GM21515 (cell line): Measurements from ENCODE around the gene PPDPF.
A peak's percentile ranks its signal among the peaks of the same experiment; 100 is the strongest.

Experiments
- ATAC-seq: cut with Tn5 transposase; IDR thresholded peaks from one replicate; pipeline ENCODE4 v1.9.1; 2021; ENCODE audit not compliant: unreplicated experiment

Gene PPDPF

DNA sequence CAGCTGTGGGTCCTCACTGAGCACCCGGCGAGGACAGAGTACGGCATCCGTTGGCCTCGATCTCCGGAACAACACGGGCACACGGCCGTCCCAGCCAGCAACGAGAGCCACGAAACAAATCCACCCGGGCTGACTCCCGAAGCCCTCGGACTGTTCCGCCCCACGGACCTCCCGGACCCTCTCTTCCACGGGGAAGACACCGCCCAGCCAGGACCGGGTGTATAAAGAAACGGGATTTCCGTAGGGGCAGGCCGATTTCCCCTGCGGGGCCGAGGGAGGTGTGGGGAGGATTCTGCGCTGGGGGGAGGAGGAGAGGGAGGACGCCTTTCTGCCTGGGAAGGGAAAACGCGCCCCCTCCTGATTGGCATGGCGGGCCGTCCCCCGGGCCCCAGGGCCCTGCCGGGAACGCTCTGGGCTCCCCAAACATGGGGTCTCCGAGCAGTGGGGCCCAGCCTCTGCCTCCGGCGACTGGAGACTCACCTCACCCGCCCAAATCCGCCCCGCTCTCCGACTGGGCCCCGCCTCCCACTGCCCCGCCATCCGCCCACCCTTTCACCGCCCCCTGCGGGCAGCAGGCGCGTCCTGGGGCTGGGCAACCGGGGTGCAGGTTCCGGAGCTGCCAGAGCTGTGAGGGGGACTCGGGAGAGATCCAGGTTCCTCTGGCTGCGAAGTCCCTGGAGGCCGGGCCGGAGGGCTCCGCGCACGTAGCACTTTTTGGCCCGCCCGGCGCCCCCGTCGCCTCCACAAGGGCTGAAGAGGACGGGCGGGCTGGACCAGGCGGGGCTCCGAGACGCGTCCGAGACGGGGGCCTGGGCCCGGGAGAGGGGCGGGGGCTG lies 679 bp upstream of the PPDPF start:
- ATAC-seq: peak; percentile 40

- ATAC-seq: peak; percentile 36
Measured at GRCh38 chr20:63520934-63521601, 503 bp downstream of the PPDPF start.

- no peak for ATAC-seq
Measured at GRCh38 chr20:63521602-63522001, 1.0 kb downstream of the PPDPF start.

DNA sequence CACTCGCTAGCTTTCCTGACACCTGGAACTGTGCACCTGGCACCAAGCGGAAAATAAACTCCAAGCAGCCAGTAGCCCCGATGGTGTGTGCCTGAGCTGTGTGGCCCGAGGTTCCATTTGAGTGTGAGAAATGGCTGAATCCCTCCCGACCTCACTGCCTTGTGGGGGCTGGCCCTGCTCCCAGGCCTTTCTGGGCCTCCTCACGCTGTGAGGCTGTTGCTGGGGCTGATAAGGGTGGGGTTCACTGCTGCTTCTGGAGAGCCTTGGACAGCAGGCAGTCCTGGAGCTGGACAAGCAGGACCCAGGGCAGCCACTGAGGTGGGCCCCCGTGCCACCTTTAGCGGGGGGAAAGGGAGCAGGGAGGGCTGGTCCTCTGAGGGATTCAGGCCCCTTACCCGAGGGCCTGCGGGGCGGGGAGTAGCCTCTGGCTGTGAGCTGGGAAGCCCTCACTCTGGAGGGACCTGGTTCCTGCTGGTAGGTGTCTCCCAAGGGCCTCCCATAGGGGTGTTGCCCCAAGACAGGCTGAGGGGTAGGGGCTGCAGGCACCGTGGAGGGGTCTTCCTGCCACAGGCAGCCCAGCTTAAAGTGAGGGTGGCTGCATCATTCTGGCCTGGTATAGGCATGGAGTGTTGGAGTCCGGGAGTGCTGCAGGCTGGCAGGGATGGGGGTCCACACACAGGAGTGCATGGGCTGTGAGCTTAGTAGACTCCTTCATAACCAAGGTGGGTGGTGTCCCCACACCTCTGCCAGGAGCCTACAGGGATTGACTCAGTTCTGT lies 1.7 kb downstream of the PPDPF start:
- ATAC-seq: no peak

- no peak for ATAC-seq
Measured at GRCh38 chr20:63522981-63523611, 2.5 kb downstream of the PPDPF start.

DNA sequence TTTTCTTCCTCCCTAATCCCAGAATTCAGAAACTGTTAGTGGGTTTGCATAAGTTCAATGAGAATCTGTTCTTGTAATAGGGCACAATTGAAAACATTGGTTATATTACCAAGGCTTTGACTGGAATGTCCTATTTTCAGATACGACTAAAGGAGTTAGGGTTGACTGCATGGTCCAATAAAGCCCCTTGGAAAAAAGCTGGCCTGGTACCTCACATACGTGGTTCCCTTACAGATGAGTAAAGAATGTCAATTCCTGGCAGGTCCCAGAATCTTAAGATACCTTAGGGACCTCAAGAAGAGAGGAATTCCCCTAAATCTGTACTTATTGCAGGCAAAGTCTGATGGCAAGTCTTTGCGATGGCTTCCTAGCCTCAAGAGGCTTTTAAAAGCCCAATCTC lies 4.6 kb downstream of the PPDPF start:
- no peak for ATAC-seq

GRCh38 chr20:63525971-63526370 lies 5.4 kb downstream of the PPDPF start:
- no peak for ATAC-seq

GRCh38 chr20:63527184-63527583 lies 6.6 kb downstream of the PPDPF start:
- ATAC-seq: no peak

DNA sequence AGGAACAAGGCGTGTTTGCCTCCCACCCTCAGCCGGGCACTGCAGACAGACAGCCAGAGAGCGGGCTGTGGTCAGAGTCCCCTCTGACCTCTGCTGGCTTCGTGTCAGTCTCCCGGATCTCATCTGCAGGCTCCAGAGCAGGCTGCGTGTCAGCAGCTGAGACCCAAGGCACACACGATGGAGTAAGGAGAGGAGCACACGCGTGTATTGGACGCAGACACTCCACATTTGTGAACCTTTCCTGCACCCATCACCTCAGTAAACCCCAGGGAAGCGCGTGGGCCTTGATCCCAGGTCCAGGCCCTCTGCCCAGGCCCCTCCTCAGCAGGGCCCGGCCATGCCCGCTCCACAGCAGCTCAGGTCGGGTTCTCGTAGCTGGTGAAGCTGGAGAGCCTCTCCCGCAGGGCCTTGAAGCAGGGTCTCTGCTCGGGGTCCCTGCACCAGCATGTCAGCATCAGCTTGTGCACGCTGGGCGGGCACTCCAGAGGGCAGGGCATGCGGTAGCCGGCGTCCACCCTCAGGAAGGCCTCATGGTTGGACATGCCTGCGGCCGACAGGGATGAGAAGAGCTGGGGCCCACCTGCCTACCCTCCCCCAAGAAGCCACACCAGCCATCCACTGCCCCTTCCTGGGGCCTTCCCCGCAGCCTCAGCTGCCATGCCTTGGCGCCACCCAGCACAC lies 8.8 kb downstream of the PPDPF start:
- ATAC-seq: no peak

DNA sequence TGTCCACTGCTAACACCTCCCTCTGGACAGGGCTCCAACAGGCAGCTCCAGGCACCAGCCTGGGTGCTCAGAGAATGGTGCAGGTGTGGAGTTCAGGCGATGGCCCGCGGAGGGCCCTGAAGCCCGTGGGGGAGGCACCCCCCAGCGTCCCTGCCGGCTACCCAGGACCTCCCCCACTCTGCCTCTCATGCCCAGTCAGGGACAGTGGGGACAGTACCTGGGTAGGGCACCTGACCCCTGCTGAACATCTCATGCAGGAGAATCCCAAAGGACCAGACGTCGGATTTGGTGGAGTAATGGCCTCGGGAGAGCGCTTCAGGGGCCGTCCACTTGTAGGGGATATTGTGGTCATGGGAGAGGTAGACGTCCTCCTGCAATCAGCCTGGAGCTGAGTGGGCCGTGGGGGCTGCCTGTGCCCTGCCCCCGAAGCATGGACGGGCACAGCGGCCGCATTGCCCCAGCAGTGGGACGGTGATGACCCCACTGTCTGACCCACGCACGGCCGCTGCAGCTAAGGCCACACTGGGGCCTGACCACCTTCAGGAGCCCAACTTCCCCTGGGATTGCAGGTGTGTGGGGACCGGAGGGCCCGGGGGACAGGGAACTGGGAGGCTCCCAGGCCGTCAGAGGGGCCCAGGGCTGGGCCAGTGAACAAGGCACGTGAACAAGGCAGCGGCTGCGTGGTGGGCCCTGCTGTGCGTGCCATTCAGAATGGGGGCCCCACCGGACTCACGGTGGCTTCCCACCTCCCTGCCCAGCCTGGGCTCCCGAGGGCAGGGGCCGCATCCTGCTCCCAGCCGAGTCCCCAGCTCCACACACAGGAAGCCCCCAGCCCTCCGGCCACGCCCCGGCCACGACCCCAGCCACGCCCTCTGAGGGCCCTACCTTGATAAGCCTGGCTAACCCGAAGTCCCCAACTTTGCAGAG lies 9.6 kb downstream of the PPDPF start:
- no peak for ATAC-seq

- ATAC-seq: no peak
Measured at GRCh38 chr20:63530788-63531160, 10.2 kb downstream of the PPDPF start.

- ATAC-seq: no peak
Measured at GRCh38 chr20:63531686-63532448, 11.3 kb downstream of the PPDPF start.

- ATAC-seq: no peak
Measured at GRCh38 chr20:63532449-63532971, 11.9 kb downstream of the PPDPF start.

DNA sequence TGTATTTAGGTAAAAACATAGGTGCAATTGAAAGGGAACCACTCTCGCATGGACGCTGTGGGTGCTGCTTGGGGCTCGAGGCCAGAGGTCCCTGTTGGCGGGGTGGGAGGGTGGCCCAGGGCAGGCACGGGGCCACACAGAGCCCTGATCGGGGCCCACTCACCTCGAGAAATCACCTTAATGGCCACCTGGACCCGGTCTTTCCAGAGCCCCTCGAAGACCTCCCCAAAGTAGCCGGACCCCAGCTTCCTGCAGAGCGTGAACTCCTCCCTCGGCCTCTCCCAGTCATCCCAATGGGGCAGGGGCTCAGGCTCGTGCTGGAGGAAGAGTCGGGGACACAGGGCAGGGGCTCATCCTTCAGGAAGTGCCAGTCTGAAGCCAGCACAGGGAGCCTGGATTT lies 12.8 kb downstream of the PPDPF start:
- no peak for ATAC-seq

GRCh38 chr20:63533871-63534393 lies 13.4 kb downstream of the PPDPF start:
- ATAC-seq: no peak

- ATAC-seq: no peak
Measured at GRCh38 chr20:63534427-63534830, 13.9 kb downstream of the PPDPF start.

- no peak for ATAC-seq
Measured at GRCh38 chr20:63534831-63535651, 14.5 kb downstream of the PPDPF start.
